ENCODE data around the gene WWC2. TPM values are rescaled to one million over a fixed set of nuclear protein-coding genes. Genes with fewer than 3 reads are reported as not detected.

The WWC2 gene
- total RNA-seq, 1 experiment from 2014 or later = 27.7 TPM

GRCh38 chr4:183329954-183330742 is 231.1 kb downstream of the WWC2 start:
- no peak for DNase-seq (ENCODE audit: low spot score)

- no peak for DNase-seq (ENCODE audit: low spot score)
These were observed 231.8 kb downstream of the WWC2 start for GRCh38 chr4:183330841-183331240.

- no peak for DNase-seq (ENCODE audit: low spot score)
These were observed 233.4 kb downstream of the WWC2 start for GRCh38 chr4:183332447-183332846.

- no peak for DNase-seq (ENCODE audit: low spot score)
These were observed 234.1 kb downstream of the WWC2 start for GRCh38 chr4:183333202-183333601.

- peak; percentile 13 for DNase-seq (ENCODE audit: low spot score)
These were observed 234.9 kb downstream of the WWC2 start for GRCh38 chr4:183333983-183334382.

- DNase-seq (ENCODE audit: low spot score) = peak; percentile 89
These were observed 236.4 kb downstream of the WWC2 start for GRCh38 chr4:183335369-183335940.

GRCh38 chr4:183337349-183337748 is 238.3 kb downstream of the WWC2 start:
- DNase-seq (ENCODE audit: low spot score) = no peak

- DNase-seq (ENCODE audit: low spot score) = peak; percentile 30
These were observed 238.8 kb downstream of the WWC2 start for GRCh38 chr4:183337833-183338232.

- no peak for DNase-seq (ENCODE audit: low spot score)
These were observed 243.8 kb downstream of the WWC2 start for GRCh38 chr4:183342541-183343533.

GRCh38 chr4:183343730-183344129 is 244.7 kb downstream of the WWC2 start:
- DNase-seq (ENCODE audit: low spot score) = no peak

- DNase-seq (ENCODE audit: low spot score) = no peak
These were observed 245.6 kb downstream of the WWC2 start for GRCh38 chr4:183344523-183345255.

- no peak for DNase-seq (ENCODE audit: low spot score)
These were observed 246.2 kb downstream of the WWC2 start for GRCh38 chr4:183345261-183345660.

- DNase-seq (ENCODE audit: low spot score) = no peak
These were observed 248.1 kb downstream of the WWC2 start for GRCh38 chr4:183347146-183347545.

- DNase-seq (ENCODE audit: low spot score) = no peak
These were observed 248.5 kb downstream of the WWC2 start for GRCh38 chr4:183347566-183347965.

- DNase-seq (ENCODE audit: low spot score) = no peak
These were observed 249.1 kb downstream of the WWC2 start for GRCh38 chr4:183348136-183348535.

GRCh38 chr4:183348706-183349659 is 249.9 kb downstream of the WWC2 start:
- DNase-seq (ENCODE audit: low spot score) = peak; percentile 97

- DNase-seq (ENCODE audit: low spot score) = peak; percentile 27
These were observed 250.6 kb downstream of the WWC2 start for GRCh38 chr4:183349673-183350072.

- no peak for DNase-seq (ENCODE audit: low spot score)
These were observed 251.4 kb downstream of the WWC2 start for GRCh38 chr4:183350317-183351071.

- DNase-seq (ENCODE audit: low spot score) = no peak
These were observed 253.5 kb downstream of the WWC2 start for GRCh38 chr4:183352546-183352945.

GRCh38 chr4:183353557-183353956 is 254.5 kb downstream of the WWC2 start:
- no peak for DNase-seq (ENCODE audit: low spot score)

Measured in A172 (cell line).